Measurements from ENCODE around the gene CSTA.
"Not testable (repeated sequence)": the region's sequence is repeated elsewhere in the genome, so short reads cannot be mapped to it uniquely, and the experiment has no call there.

Gene CSTA

DNA sequence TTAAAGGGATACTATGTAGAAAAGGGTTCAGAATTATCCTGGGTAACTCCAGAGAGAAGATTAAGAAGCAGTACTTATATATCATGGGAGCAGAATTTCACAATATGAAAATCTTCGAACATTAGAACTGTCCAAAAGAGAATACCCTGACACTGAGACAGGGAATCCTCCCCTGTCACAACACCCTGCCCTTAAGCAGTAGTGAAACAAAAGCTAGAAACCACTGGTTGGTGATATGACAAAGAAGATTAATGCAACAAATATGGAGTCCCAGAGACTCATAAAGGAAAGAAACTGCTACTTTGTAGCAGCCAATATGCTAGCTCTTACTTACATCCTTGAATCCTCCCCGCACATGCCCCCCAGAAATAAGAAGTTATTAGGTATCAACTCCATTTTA, 39.4 kb downstream of the CSTA start:
- TF ChIP-seq, protein P1, sequence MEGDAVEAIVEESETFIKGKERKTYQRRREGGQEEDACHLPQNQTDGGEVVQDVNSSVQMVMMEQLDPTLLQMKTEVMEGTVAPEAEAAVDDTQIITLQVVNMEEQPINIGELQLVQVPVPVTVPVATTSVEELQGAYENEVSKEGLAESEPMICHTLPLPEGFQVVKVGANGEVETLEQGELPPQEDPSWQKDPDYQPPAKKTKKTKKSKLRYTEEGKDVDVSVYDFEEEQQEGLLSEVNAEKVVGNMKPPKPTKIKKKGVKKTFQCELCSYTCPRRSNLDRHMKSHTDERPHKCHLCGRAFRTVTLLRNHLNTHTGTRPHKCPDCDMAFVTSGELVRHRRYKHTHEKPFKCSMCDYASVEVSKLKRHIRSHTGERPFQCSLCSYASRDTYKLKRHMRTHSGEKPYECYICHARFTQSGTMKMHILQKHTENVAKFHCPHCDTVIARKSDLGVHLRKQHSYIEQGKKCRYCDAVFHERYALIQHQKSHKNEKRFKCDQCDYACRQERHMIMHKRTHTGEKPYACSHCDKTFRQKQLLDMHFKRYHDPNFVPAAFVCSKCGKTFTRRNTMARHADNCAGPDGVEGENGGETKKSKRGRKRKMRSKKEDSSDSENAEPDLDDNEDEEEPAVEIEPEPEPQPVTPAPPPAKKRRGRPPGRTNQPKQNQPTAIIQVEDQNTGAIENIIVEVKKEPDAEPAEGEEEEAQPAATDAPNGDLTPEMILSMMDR (IDR thresholded peaks at IDR 0.05; ENCODE audit: insufficient read depth, low read length, poor library complexity, severe bottlenecking), result no peak
- Histone ChIP-seq H3K4me3 (replicated peaks; ENCODE audit: low read depth, low read length) (no peak overlapping the region), H3K36me3 (ENCODE audit: control insufficient read depth, insufficient read depth, low read length) (peaks cover 10% of the 10 kb centered on the region), H3K27me3 (replicated peaks; ENCODE audit: control insufficient read depth, insufficient read depth, low read length) (no peaks in the 10 kb centered on the region)
- no peak for DNase-seq (ENCODE audit: extremely low read depth, insufficient read length)

DNA sequence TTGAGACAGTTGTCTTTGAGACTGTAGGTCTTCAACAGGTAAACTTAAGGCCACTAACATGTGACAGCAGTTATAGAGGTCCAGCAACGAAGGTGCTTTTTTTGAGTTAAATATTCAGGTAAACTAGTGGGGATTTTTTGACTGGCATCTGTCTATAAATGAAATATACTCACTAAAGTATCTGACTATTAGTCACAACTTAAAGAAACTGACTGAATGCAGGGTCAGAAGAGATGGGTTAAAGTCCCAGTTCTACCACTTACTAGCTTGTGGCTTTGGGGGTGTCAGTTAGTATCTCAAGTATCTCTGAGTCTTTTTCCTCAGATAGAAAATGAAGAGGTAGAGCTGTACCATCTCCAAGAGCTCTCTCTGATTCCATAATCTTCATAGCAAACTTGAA, 40.0 kb downstream of the CSTA start:
- TF ChIP-seq, protein P1 (IDR thresholded peaks at IDR 0.05; ENCODE audit: insufficient read depth, low read length, poor library complexity, severe bottlenecking), result no peak
- H3K27me3 ChIP-seq (replicated peaks; ENCODE audit: control insufficient read depth, insufficient read depth, low read length), result no peaks in the 10 kb centered on the region
- H3K4me3 ChIP-seq (replicated peaks; ENCODE audit: low read depth, low read length), result no peak overlapping the region
- peaks cover 13% of the 10 kb centered on the region for H3K36me3 ChIP-seq (ENCODE audit: control insufficient read depth, insufficient read depth, low read length)
- DNase-seq (ENCODE audit: extremely low read depth, insufficient read length), result no peak

DNA sequence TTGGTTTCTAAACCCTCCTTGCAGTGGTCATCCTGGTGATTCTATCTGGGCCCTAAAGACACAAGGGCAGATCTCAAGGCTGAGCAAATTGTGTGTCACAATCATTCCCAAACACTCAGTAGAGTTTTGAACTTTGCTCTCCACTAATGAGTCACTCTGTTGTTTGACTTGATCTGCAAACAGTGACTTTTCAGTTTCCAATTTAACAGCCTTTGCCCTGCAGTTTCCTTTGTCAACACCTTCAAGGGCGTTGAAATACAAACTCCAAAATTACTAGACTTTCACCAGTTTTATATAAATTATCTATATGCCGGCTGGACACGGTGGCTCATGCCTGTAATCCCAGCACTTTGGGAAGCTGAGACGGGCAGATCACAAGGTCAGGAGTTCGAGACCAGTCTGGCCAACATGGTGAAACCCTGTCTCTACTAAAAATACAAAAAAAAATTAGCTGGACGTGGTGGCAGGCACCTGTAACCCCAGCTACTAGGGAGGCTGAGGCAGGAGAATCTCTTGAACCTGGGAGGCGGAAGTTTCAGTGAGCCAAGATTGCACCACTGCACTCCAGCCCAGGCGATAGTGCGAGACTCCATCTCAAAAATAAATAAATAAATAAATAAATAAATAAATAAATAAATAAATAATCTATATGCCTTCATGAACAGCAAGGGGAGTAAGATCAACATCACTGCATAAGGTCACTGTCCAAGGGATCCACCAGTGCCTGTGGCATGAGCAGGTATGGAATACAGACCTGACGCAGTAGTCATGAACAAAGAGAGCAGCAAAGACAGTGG, 40.7 kb downstream of the CSTA start:
- not testable (repeated sequence) for H3K4me3 ChIP-seq (replicated peaks; ENCODE audit: low read depth, low read length); DNase-seq (ENCODE audit: extremely low read depth, insufficient read length); H3K27me3 ChIP-seq (replicated peaks; ENCODE audit: control insufficient read depth, insufficient read depth, low read length)
- H3K36me3 ChIP-seq (ENCODE audit: control insufficient read depth, insufficient read depth, low read length), result peaks cover 13% of the 10 kb centered on the region

DNA sequence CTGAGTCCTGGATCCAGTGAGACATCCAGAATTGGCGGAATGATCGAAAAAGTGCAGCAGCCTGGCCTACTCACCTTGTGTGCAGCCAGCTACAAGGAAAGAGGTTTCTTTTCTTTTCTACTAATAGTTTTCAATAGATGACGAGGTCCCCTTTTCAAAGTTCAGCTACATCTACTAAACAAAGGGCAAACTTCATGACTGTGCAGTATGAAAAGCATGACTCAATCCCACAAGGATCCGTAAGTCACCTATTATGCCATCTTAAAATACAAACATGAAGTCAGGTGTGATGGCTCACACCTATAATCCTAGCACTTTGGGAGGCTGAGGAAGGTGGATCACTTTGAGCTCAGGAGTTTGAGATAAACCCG, 41.3 kb downstream of the CSTA start:
- Histone ChIP-seq H3K27me3 (replicated peaks; ENCODE audit: control insufficient read depth, insufficient read depth, low read length) (no peaks in the 10 kb centered on the region), H3K36me3 (ENCODE audit: control insufficient read depth, insufficient read depth, low read length) (peaks cover 13% of the 10 kb centered on the region), H3K4me3 (replicated peaks; ENCODE audit: low read depth, low read length) (no peak overlapping the region)
- no peak for DNase-seq (ENCODE audit: extremely low read depth, insufficient read length)
- TF ChIP-seq, protein P1 (IDR thresholded peaks at IDR 0.05; ENCODE audit: insufficient read depth, low read length, poor library complexity, severe bottlenecking), result no peak

DNA sequence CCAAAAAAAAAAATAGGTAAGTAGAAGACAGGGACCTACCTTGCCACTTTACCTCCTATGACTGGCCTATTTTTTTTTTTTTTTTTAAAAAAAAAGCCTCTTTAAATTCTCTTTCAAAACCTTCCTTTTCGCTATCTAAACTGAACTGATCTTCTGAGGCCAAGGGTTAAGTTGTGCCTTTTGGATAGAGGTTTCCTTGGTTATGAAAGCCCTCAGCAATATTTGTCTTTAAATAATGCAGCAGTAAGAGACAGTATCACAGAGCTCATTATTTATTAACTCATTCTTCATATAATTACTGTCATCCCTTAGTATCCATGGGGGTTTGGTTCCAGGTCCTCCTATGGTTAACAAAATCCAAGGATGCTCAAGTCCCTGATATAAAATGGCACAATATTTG, 49.0 kb downstream of the CSTA start:
- TF ChIP-seq, protein P1 (IDR thresholded peaks at IDR 0.05; ENCODE audit: insufficient read depth, low read length, poor library complexity, severe bottlenecking), result no peak
- no peaks in the 10 kb centered on the region for H3K27me3 ChIP-seq (replicated peaks; ENCODE audit: control insufficient read depth, insufficient read depth, low read length)
- no peak overlapping the region for H3K4me3 ChIP-seq (replicated peaks; ENCODE audit: low read depth, low read length)
- no peak for DNase-seq (ENCODE audit: extremely low read depth, insufficient read length)
- peaks cover 3% of the 10 kb centered on the region for H3K36me3 ChIP-seq (ENCODE audit: control insufficient read depth, insufficient read depth, low read length)

DNA sequence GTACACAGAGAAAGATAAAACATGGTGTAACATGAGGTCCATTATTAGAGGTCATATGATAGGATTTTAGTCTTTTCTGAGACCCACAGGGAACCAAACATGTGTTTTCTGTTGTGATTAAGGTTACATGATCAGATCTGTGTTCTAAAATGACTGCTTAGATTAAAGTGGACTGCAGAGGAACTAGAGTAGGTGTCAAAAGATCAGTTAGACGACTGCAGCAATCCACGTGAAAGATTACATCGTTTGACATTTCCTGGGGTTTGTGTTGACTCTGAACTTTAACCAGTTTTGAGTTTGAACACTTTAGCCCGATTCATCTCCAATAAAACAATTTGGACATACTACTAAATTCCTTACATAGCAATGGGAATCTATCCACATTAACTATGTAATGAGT, 52.9 kb downstream of the CSTA start:
- peaks cover 1% of the 10 kb centered on the region for H3K36me3 ChIP-seq (ENCODE audit: control insufficient read depth, insufficient read depth, low read length)
- TF ChIP-seq, protein P1 (IDR thresholded peaks at IDR 0.05; ENCODE audit: insufficient read depth, low read length, poor library complexity, severe bottlenecking), result no peak
- DNase-seq (ENCODE audit: extremely low read depth, insufficient read length), result no peak

More for the DNA sequence above, 52.9 kb downstream of the CSTA start:
- H3K4me3 ChIP-seq (replicated peaks; ENCODE audit: low read depth, low read length), result no peak overlapping the region
- H3K27me3 ChIP-seq (replicated peaks; ENCODE audit: control insufficient read depth, insufficient read depth, low read length), result no peaks in the 10 kb centered on the region
